Measurements from ENCODE around the gene KRTAP22-1. TPM values are rescaled to one million over a fixed set of nuclear protein-coding genes. Genes with fewer than 3 reads are reported as not detected.

KRTAP22-1 gene
- total RNA-seq, 1 donor from 2014 or later = not detected

- no peak overlapping the region for H3K27ac Mint-ChIP-seq (ENCODE audit: unreplicated experiment)
- no peaks in the 10 kb centered on the region for H3K27me3 Mint-ChIP-seq (ENCODE audit: unreplicated experiment)
- no peak for DNase-seq (ENCODE audit: extremely low spot score, unreplicated experiment)
- H3K36me3 Mint-ChIP-seq (ENCODE audit: unreplicated experiment) = no peaks in the 10 kb centered on the region
- no peak overlapping the region for H3K4me3 Mint-ChIP-seq (ENCODE audit: unreplicated experiment)
- no peak for TF ChIP-seq CTCF (IDR thresholded peaks at IDR 0.05)
- H3K4me1 Mint-ChIP-seq (ENCODE audit: unreplicated experiment) = no peaks in the 10 kb centered on the region
- peaks cover 7% of the 10 kb centered on the region for H3K9me3 Mint-ChIP-seq (ENCODE audit: unreplicated experiment)
Measured at GRCh38 chr21:30563072-30563471, 37.8 kb upstream of the KRTAP22-1 start.

- H3K4me3 Mint-ChIP-seq (ENCODE audit: unreplicated experiment) = no peak overlapping the region
- no peak for DNase-seq (ENCODE audit: extremely low spot score, unreplicated experiment)
- TF ChIP-seq CTCF (IDR thresholded peaks at IDR 0.05) = no peak
- H3K9me3 Mint-ChIP-seq (ENCODE audit: unreplicated experiment) = peaks cover 6% of the 10 kb centered on the region
- H3K27ac Mint-ChIP-seq (ENCODE audit: unreplicated experiment) = no peak overlapping the region
- H3K36me3 Mint-ChIP-seq (ENCODE audit: unreplicated experiment) = no peaks in the 10 kb centered on the region
- no peaks in the 10 kb centered on the region for H3K4me1 Mint-ChIP-seq (ENCODE audit: unreplicated experiment)
- H3K27me3 Mint-ChIP-seq (ENCODE audit: unreplicated experiment) = no peaks in the 10 kb centered on the region
Measured at GRCh38 chr21:30563630-30564029, 37.3 kb upstream of the KRTAP22-1 start.

- Mint-ChIP-seq H3K9me3 (ENCODE audit: unreplicated experiment) (no peaks in the 10 kb centered on the region), H3K27me3 (ENCODE audit: unreplicated experiment) (no peaks in the 10 kb centered on the region), H3K27ac (ENCODE audit: unreplicated experiment) (no peak overlapping the region), H3K36me3 (ENCODE audit: unreplicated experiment) (no peaks in the 10 kb centered on the region), H3K4me1 (ENCODE audit: unreplicated experiment) (no peaks in the 10 kb centered on the region), H3K4me3 (ENCODE audit: unreplicated experiment) (no peak overlapping the region)
- no peak for TF ChIP-seq CTCF (IDR thresholded peaks at IDR 0.05)
- DNase-seq (ENCODE audit: extremely low spot score, unreplicated experiment) = no peak
Measured at GRCh38 chr21:30567617-30568016, 33.3 kb upstream of the KRTAP22-1 start.

- H3K27ac Mint-ChIP-seq (ENCODE audit: unreplicated experiment) = no peak overlapping the region
- no peaks in the 10 kb centered on the region for H3K9me3 Mint-ChIP-seq (ENCODE audit: unreplicated experiment)
- no peaks in the 10 kb centered on the region for H3K27me3 Mint-ChIP-seq (ENCODE audit: unreplicated experiment)
- H3K4me3 Mint-ChIP-seq (ENCODE audit: unreplicated experiment) = no peak overlapping the region
- no peak for DNase-seq (ENCODE audit: extremely low spot score, unreplicated experiment)
- no peaks in the 10 kb centered on the region for H3K36me3 Mint-ChIP-seq (ENCODE audit: unreplicated experiment)
- TF ChIP-seq CTCF (IDR thresholded peaks at IDR 0.05) = no peak
- no peaks in the 10 kb centered on the region for H3K4me1 Mint-ChIP-seq (ENCODE audit: unreplicated experiment)
Measured at GRCh38 chr21:30577766-30578165, 23.1 kb upstream of the KRTAP22-1 start.

GRCh38 chr21:30579346-30579745, 21.5 kb upstream of the KRTAP22-1 start:
- Mint-ChIP-seq H3K9me3 (ENCODE audit: unreplicated experiment) (no peaks in the 10 kb centered on the region), H3K36me3 (ENCODE audit: unreplicated experiment) (no peaks in the 10 kb centered on the region), H3K27me3 (ENCODE audit: unreplicated experiment) (no peaks in the 10 kb centered on the region), H3K27ac (ENCODE audit: unreplicated experiment) (no peak overlapping the region), H3K4me3 (ENCODE audit: unreplicated experiment) (no peak overlapping the region), H3K4me1 (ENCODE audit: unreplicated experiment) (no peaks in the 10 kb centered on the region)
- DNase-seq (ENCODE audit: extremely low spot score, unreplicated experiment) = no peak
- TF ChIP-seq CTCF (IDR thresholded peaks at IDR 0.05) = no peak
